Measurements from ENCODE around the gene DGKQ.
"Not testable (repeated sequence)": the region's sequence is repeated elsewhere in the genome, so short reads cannot be mapped to it uniquely, and the experiment has no call there.

The DGKQ gene

DNA sequence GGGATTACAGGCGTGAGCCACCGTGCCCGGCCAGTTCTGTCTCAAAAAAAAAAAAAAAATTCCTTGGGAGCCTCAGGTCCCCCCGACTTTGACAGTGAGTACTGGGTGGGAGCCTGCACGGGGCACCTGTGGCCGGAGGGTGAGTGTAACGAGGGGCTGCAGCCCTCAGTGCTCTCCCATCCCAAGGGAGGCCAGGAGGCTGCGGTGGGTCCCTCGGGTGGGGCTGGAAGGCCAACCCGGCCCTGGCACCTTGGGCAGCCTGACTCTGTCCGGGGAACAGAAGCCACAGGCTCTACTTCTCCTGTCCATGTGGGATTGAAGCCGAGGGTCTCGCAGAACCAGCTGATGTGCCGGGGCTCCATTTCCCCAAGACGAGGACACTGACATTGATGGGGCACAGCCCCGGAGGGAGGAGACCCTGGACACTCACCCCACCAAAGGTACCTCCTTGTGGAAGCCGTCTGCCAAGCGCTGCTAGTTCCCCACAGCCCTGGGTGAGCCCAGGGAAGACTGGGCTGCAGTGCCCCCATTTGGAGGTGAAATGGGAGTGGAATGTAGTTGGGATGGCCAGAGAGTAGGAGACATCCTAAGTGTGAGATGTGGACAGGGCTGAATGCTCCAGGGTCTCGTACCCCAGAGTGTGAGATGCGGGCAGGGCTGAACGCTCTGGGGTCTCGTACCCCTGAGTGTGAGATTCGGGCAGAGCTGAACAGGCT lies 22.1 kb upstream of the DGKQ start:
- DNase-seq = no peak

DNA sequence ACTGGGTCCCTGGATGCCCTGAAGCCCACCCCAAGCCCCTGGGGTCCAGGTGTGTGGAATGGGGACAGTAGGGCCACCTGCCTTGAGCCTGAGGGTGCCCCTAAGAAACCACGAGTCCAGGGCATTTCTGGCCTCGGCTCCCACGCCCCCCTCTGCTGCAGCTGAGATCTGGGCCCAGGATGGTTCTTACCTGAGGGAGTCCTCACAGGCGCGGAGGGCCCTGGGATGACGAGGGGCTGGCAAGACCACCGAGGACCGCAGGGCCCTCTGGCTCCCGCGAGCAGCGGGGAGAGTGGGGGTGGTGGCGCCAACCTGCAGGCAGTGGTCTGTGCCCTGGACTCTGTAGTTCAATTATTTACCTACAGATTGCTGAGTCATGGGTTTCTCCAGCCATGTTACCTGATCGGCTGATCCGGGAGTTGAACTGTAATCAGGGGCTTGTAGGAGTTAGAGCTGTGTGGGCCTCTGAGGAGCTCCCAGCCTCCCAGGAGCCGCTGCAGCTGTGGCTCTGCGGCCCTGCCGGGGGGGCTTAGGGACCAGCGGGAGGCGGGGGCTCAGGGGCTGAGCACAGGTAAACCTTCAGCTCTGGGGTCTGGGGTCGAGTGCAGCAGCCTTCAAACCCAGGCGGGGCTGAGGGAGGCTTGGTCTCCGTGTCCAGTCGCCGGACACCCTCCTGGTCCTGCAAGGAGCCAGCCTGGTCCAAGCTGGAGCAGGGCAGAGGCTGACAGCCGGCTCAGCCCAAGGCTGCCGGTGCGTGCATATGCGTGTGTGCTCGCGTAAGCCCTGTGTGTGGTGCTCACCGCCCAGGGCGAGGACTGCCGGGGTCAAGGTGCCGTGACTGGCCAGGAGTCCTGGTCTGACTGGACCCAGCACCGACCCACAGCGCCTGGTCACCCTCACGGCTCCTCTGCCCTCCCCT lies 20.0 kb upstream of the DGKQ start, which contains the start of gene SLC26A1:
Gene SLC26A1, minus strand, starts transcription at position 294 of the 919 bp plus-strand sequence. CDS start 1,701 bp downstream, outside the sequence.
- DNase-seq = no peak

DNA sequence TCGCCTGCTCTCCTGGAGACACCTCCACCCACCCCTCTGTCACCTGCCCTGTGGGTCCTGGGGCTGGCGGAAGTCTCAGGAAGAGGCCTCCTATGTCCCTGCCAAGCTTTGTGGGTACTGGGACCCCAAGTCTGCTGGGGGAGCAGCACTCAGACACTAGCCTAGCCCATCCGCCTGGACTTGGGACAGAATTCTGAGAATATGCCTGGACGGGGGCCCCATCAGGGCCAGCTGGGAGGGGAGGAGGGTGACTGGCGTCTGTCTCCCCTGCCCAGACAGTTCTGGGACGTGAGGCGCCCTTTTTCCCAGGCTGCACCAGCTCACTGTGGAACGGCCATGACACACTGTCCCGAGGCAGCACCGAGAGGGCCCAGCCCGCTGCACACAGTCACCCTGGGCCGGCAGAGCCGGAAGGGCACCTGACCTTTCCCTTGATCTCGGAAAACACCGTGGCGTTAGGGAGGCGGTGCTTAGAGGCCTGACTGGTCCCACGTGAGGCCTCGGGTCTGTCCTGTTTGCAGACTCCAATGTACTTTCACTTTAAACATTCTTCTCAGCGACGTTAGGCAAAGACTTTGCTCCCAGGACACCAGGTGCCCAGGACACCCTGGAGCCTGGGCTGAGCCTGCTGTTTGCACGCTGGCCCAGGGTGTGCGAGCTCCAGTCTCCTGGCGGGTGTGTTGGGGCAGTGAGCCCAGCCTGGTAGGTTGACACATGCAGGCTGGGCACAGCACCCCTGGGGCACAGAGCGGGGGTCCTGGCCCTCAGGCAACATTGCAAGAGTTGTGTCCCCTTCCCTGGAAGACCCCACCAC lies 19.1 kb upstream of the DGKQ start:
- no peak for DNase-seq

DNA sequence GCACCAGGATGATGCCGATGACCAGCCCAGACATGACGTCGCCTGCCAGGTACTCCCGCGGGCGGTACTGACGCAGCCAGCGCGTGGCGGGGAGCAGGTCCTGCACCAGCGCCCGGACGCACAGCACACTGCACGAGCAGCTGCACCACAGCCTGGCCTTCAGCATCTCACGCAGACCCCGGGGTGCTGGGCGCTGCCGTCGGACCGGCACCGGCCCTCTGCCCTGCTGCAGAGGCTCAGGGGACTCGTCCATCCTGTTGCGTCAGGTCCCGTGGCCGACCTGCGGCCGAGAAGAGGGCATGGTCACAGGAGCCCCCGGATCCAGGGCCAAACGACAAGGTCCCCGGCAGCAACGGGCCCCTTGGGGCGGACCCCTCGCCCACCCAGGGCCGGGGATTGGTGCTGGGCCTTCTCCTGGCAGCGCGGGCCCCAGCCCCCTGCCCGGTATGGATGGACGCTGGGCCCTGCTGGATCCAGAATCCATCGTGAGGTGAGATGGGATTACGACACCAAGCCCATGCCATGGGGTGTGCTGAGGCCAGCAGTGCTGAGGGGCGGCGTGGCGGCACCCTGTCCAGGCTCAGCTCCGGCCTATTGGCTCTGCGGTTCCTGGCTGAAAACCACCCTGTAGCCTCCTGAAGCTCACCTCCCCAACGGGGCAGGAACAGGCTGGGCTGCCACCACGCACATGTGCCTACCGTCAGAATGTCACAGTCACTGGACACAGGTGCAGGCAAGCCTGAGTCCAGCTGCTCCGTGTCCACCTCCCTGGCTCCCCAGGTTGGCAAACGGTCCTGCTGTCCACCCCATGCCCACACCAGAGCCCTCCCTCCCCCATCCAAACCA lies 18.3 kb upstream of the DGKQ start:
- DNase-seq = no peak

DNA sequence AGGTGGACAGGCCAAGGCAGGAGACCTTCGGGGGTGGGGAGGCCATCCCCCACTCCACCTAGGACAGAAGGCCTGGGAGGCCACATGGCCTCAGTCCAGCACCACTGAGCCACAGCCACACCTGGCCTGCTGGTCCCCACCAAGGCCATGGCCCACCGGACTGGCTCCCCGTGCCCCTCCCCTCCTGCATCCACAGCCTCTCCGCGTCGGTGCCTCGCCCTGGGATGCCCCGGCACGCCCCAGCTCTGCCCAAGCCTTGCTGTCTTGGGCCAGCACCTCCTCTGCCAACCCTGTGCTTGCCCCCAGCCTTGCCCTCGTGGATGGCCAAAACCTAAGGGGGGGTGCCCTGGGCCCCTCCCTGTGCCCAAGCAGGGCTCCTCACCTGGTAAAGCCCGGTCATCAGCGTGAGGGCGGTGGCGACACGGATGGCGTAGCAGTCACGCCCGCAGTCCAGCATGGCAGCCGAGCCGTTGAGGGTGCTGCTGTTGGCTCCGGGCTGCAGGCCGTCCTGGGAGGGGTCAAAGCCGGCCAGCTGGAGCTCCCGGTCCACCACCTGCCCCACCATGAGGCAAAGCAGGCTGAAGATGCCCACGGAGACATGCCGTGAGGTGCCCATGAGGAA lies 17.5 kb upstream of the DGKQ start:
- DNase-seq = no peak

DNA sequence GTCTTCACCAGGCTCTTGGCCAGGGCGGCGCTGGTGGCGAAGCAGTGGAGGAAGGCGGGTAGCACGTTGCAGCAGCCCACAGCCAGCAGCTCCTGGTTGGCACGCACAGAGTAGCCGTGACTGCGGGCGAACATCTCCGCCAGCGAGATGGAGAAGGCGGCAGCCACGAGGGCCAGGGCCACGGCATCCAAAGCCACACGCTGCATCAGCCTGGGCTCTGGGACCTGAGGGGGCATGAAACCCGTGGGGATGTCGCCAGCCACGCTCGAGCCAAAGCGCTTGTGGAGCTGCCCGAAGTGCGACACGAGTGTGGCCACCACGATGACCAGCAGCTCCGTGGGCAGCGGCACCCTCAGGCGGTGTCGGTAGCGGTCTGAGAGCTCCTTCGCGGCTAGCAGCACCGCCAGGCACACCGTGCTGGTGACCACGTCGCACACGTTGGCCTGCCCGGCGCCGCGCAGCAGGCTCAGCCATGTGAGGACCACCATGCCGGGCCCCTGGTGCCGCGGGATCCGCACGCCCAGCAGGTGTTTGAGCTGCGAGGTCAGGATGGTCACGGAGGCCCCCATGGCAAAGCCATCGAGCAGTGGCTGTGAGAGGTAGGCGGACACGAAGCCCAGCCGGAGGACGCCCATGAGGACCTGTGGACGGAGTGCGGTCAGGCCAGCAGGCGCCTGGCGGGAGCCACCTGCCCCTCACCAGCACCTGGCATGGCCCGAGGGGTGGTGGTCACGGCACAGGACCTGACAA lies 16.5 kb upstream of the DGKQ start:
- no peak for DNase-seq

DNA sequence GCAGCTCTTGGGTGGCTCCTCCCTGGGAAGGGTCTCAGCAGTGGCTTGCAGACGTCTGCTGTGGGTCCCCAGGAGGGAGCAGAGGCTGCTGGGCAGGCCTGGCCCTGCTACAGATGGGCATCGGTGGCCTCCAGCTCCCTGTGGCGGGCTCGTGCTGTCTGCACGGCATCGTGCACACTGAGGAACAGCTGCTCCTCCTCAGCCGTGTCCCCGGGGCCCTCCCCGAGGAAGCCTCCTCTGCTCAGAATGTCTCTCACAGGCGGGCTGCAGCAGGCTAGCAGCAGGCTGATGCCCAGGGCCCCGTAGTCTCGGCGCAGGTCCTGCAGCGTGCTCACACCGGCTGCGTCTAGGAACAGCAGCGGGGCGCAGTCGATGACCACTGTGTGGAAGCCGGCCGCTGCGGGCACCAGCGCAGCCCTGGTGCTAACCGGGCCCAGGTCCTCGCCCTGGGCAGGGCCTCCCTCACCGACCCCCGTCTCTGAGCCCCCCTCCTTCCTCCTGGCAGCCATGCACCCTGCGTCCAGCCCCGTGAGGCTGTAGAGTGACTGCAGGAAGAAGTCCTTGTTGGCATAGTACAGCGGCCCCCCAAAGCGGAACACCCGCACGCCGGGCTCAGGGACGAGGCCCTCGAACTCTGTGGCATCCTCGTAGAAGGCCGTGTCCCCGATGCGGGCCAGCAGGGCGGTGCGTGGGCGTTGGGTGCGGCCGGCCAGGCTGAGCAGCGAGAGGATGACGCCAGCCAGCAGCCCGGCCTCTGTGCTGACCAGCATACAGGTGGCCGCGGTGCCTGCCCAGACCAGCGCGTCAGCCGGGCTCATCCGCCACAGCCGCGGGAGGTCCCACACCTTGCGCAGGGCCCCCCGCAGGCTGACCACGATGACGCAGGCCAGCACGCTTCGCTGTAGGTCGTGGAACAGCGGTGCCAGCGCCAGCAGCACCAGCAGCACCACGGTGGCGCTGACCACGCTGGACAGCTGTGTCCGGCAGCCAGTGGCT lies 15.7 kb upstream of the DGKQ start:
- DNase-seq = no peak

DNA sequence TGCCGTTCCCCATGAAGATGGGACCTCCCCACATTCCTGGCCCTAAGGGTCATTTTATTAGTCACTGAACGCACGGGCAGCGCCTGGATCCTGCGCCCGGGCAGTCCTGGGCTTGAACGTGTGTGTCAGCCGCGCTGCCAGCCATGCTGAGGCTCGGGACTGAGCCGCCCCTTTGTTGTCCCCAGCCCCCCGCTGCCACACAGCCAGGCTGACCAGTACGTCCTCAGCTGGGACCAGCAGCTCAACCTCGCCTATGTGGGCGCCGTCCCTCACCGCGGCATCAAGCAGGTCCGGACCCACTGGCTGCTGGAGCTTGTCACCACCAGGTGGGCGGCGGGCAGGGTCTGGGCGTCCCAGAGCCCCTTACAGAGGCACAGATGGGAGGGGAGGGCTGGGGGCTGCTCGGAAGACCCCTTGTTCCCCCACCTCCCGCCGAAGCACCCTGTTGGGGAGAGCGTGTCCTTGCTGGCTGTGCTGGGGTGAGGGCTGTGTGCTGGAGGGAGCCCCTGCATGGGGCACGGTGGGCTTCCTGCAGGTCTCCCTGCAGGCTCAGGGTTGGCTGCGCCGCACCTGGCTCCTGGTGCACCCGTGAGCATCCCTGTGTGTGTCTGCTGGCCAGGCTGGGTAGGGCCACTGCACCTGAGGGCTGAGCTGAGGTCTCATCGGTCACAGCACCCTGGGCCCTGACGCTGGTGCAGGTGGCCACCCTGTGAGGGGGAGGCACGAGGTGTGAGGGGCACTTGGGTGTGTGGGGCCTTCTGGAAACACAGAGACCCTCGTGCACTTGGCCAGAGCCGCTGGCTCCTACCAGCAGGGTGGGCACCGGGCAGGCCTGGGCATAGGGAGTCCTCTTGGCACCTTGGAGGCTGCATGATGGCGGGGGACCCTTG lies 14.5 kb upstream of the DGKQ start:
- no peak for DNase-seq

DNA sequence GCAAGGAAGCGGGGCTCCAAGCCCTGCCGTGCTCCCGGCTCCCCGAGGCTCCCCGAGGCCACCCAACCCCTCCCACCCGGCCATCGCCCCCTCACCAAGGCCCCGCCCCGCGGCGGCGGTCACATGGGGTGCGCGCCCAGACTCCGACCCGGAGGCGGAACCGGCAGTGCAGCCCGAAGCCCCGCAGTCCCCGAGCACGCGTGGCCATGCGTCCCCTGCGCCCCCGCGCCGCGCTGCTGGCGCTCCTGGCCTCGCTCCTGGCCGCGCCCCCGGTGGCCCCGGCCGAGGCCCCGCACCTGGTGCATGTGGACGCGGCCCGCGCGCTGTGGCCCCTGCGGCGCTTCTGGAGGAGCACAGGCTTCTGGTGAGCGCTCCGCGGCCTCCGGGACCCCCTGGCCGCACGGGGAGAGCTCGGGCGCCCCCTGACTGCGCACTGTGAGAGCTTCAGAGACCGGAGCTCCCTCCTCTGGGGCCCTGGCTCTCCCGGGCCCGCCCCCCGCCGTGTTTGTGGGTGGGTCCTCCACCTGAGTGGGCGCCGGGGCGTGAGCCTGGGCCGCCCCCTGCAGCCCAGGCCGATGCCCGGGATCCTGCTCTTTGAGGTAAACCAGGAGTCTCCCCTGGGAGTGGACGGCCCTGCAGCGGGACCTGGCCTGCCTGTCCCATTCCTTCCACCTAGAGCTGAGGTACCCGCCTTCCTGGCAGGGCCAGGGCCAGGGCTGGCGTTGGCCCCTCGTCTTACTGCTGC lies 13.7 kb upstream of the DGKQ start, which contains the start of gene IDUA:
Gene IDUA, plus strand, starts transcription at position 166 of the 745 bp plus-strand sequence. Its CDS starts 41 bp downstream, at position 207.
- DNase-seq = no peak

DNA sequence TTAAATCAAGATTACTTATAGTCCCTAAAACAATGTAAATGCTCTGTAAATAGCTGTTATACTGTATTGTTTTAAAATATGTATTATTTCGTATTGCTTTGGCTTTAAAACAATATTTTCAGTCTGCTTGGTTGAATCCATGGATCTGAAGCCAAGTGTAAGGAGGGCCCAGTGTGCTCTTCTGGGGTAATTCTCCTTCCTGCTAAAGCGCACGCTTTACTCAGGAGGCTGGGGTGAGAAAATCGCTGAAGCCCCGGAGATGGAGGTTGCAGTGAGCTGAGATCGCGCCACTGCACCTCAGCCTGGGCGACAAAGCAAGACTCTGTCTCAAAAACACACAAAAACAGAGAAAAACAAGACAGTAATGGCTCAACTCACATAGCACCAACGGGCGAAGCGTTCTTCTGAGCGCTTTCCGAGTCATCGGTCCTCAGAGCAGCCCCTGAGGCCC lies 13.1 kb upstream of the DGKQ start:
- DNase-seq = no peak

DNA sequence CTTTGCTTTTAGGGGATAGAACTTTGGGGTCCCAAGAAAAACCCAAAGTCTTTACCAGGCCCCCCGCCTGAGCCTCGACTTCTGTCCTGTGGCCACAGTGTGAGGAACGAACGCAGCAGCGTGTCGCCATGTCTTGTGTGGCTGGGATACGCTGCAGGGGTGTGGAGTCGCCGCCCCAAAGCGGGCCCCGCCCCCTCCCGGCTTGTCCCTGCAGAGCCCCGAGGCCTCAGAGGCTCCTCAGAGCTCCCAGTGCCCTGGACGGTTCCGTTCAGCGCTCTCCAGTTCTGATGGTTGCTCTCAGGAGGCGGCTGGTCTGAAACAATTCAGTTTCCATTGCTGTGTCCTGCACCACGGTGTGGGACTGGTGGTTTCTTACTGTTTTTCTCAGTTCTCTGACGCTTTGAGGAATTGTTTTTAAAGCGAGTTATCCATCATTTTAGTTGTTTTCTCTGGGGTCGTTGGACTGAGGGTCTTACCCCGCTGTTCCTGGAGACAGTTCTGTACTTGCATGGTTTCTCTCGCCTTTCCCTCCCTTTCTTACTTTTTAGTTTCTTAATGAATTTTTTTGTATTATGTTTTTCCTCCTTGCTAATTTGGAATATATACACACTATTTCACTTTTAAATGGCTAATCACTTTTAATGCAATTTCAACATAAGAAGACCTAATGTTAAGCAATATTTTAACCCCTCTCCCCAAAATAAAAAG lies 11.9 kb upstream of the DGKQ start:
- no peak for DNase-seq

DNA sequence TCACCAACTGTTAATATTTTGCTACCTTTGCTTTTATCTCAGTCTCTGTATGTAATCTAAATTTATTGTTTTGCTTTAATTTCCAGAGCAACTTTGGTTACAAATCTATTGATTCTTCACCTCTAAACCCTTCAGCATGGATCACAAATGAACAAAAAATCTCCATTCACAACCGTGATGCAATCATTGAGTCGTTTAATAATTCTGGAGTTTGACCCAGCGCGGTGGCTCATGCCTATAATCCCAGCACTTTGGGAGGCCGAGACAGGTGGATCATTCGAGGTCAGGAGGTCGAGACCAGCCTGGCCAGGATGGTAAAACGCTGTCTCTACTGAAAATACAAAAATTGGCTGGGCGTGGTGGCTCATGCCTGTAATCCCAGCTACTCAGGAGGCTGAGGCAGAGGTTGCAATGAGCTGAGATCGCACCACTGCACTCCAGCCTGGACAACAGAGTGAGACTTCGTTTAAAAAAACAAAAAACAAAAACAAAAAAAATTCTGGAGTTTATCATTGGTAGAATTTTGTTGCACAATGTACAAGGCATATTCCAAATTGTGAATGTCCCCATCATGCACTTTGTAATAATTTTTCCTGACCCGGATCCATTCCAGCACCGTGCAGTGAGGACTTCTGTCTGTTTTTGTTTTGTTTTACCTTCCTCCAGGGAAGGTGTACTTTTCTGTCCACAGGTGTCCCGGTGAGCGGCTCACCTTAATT lies 11.1 kb upstream of the DGKQ start:
- no peak for DNase-seq

DNA sequence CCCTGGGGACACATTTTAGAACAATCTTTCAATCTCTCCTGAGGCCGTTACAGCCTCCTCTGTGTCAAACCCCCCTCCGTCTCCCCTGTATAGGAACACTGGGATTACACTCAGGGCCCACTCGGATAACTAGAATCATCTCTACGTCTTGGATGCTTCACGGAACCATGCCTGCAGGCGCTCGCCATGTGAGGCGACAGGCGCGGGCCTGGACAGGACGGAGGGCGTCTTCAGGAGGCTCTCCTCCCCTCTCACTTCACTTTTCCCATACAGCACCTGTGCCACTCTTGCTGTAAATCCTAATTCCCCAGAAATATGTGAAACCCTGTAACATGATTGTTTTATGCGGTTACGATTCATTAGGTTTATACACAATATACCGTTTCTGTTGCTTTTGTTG lies 9.4 kb upstream of the DGKQ start:
- DNase-seq = no peak

DNA sequence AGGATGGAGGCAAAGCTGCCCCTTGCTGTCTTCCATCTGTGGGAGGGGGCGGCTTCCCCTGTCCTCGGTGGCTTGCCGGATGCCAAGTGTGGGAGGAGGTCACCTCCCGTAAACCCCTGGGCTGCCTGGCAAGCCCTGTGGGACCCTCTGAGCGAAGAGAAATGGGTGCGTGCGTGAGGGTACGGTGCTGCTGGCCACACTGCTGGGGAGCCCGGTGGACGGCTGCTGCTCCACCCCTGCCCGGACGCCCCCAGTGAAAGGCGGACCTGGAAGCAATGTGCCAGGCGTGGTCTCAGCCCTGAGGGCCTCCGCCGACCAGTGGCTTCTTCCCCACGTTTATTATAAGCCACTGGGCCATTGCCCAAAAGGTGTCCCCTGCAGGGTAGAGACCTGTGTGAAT lies 8.9 kb upstream of the DGKQ start:
- DNase-seq = no peak

DNA sequence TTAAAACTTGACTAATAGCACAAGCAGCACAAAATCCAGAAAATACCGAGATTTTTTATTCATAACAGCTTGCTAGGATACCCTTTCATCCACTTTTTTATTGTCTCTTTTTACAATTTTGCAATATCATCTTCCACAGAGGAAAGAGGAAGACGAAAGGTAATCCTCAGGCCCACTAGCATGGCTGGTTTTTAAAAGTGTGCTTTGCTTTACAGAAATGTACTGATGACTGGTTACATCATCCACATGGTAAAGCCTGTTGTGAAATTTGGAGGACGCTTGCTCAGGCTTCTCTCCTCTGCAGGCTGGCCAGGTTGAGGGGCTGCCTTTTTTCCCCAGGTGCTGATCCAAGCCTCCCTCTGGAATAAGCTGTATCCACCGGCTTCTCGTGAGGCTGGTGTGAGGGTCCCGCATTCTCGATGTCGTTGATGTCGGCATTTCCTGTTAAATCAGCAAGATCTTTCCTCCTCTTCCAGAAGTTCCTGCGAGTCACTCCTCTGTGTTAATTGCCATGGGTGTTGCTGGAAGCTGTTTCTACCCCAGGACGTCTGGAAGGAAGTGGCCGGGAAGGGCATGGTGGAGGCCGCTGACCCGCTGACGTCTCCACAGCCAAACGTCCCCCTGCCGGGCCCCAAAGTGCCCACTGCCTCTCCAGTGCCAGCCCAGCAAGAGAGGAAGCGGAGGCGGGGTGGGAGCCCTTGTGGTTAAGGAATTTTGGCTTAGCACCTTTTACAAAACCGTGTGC lies 5.8 kb upstream of the DGKQ start:
- no peak for DNase-seq

DNA sequence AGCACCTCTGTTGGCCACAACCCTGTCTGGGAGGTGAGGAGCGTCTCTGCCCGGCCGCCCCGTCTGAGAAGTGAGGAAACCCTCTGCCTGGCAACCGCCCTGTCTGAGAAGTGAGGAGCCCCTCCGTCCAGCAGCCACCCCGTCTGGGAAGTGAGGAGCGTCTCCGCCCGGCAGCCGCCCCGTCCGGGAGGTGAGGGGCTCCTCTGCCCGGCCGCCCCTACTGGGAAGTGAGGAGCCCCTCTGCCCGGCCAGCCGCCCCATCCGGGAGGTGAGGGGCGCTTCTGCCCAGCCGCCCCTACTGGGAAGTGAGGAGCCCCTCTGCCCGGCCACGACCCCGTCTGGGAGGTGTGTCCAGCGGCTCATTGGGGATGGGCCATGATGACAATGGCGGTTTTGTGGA lies 2.6 kb upstream of the DGKQ start:
- not testable (repeated sequence) for DNase-seq
